HEK293 (cell line): ENCODE results near the gene PRIMA1.

Experiments used
- BCL11A ChIP-seq: fragments of 450-650 bp; formaldehyde crosslinking; IDR thresholded peaks from 2 replicates; pipeline ENCODE4 v1.5.1; 2016; ENCODE audit warnings: low read depth, missing biosample characterization, missing genetic modification characterization
- ZBTB7A ChIP-seq: fragments of 450-650 bp; formaldehyde crosslinking; IDR thresholded peaks from 2 replicates; pipeline ENCODE4 v1.5.1; 2016; ENCODE audit warnings: low read depth, missing biosample characterization, missing genetic modification characterization
- ZFP3 ChIP-seq: fragments of 450-650 bp; formaldehyde crosslinking; IDR thresholded peaks from 2 replicates; pipeline ENCODE4 v1.5.1; 2016; ENCODE audit warnings: low read depth, missing biosample characterization, missing genetic modification characterization
- ZNF132 ChIP-seq: fragments of 450-650 bp; formaldehyde crosslinking; IDR thresholded peaks from 2 replicates; pipeline ENCODE4 v1.5.1; 2017; ENCODE audit warnings: missing biosample characterization, missing genetic modification characterization, borderline replicate concordance
- ZNF274 ChIP-seq, 2 experiments: fragments of 200-500 bp in 1 of 2; fragments of 450-650 bp in 1 of 2; sonication (Bioruptor generic) in 1 of 2; formaldehyde crosslinking in 1 of 2; IDR thresholded peaks; 2 replicates each; pipeline versions ENCODE4 v1.5.1 to v1.6.1; 2014 to 2016; ENCODE audit warnings: borderline replicate concordance in 1 of 2, inconsistent platforms in 1 of 2, low read length in 1 of 2, missing biosample characterization in 1 of 2, missing genetic modification characterization in 1 of 2
- ZNF416 ChIP-seq: fragments of 450-650 bp; formaldehyde crosslinking; IDR thresholded peaks from 2 replicates; pipeline ENCODE4 v1.5.1; 2016; ENCODE audit warnings: missing biosample characterization, missing genetic modification characterization
- ZNF561 ChIP-seq: fragments of 450-650 bp; IDR thresholded peaks from 2 replicates; pipeline ENCODE4 v1.5.1; 2018; ENCODE audit warnings: missing biosample characterization, missing genetic modification characterization, borderline replicate concordance
- ZNF692 ChIP-seq: fragments of 450-650 bp; formaldehyde crosslinking; IDR thresholded peaks from 2 replicates; pipeline ENCODE4 v1.5.1; 2016; ENCODE audit warnings: missing biosample characterization, missing genetic modification characterization
- TF ChIP-seq, protein P1 (sequence below): fragments of 450-650 bp; formaldehyde crosslinking; IDR thresholded peaks from 2 replicates; pipeline ENCODE4 v1.5.1; 2016; ENCODE audit warnings: missing biosample characterization, missing genetic modification characterization
- TF ChIP-seq, protein P2 (sequence below): fragments of 450-650 bp; formaldehyde crosslinking; conservative IDR thresholded peaks from 2 replicates; pipeline ENCODE4 v1.5.1; 2016; ENCODE audit warnings: low read depth, missing biosample characterization, missing genetic modification characterization
- TF ChIP-seq, protein P3 (sequence below): fragments of 450-650 bp; formaldehyde crosslinking; IDR thresholded peaks from 2 replicates; pipeline ENCODE4 v1.5.1; 2016; ENCODE audit warnings: missing biosample characterization, missing genetic modification characterization, low read depth

DNA sequence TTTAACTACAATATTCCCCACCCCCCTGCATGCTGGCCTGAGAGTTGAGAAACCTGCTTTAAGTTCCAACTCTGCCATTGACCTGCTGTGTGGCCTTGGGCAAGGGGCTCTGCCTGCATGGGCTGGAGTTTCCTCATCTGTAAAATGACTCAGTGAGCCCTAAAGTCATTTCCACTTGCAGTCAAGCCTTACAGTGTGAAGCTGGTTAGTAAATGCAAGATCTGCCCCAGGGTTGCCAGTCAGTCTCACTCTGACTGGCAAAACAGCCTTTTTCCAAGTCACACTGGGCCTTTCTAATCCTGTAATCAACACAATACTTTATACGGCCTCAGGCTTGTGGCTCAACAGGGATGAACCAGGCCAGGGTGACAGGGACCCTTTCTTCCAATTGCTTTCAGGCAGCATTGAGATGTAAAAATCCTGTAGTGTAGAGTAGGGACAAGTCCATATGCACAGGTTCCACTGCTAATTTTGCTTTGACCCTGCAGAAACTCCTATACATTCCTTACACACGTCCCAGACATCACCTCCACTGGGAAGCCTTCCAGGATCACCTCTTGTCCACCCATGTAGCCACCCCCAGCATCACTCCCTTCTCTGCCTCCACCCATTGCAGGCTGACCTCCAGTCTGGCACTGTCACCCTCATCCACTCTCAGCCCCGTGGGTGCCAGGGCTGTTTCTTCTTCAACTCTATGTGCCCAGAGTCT is 42.6 kb upstream of the PRIMA1 start:
- TF ChIP-seq ZNF132 (tag by site-specific recombination) (no peak), BCL11A (no peak), ZFP3 (tag by site-specific recombination) (no peak), ZNF561 (tag by site-specific recombination) (no peak), ZNF416 (no peak), ZNF692 (no peak), ZBTB7A (no peak), ZNF274 (IDR thresholded peaks at IDR 0.05; ENCODE audit: low read length) (no peak), ZNF274 (tag by site-specific recombination; IDR thresholded peaks at IDR 0.05; ENCODE audit: borderline replicate concordance) (no peak)
- TF ChIP-seq, protein P1, sequence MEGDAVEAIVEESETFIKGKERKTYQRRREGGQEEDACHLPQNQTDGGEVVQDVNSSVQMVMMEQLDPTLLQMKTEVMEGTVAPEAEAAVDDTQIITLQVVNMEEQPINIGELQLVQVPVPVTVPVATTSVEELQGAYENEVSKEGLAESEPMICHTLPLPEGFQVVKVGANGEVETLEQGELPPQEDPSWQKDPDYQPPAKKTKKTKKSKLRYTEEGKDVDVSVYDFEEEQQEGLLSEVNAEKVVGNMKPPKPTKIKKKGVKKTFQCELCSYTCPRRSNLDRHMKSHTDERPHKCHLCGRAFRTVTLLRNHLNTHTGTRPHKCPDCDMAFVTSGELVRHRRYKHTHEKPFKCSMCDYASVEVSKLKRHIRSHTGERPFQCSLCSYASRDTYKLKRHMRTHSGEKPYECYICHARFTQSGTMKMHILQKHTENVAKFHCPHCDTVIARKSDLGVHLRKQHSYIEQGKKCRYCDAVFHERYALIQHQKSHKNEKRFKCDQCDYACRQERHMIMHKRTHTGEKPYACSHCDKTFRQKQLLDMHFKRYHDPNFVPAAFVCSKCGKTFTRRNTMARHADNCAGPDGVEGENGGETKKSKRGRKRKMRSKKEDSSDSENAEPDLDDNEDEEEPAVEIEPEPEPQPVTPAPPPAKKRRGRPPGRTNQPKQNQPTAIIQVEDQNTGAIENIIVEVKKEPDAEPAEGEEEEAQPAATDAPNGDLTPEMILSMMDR (tag by site-specific recombination), result no peak
- TF ChIP-seq, protein P2, sequence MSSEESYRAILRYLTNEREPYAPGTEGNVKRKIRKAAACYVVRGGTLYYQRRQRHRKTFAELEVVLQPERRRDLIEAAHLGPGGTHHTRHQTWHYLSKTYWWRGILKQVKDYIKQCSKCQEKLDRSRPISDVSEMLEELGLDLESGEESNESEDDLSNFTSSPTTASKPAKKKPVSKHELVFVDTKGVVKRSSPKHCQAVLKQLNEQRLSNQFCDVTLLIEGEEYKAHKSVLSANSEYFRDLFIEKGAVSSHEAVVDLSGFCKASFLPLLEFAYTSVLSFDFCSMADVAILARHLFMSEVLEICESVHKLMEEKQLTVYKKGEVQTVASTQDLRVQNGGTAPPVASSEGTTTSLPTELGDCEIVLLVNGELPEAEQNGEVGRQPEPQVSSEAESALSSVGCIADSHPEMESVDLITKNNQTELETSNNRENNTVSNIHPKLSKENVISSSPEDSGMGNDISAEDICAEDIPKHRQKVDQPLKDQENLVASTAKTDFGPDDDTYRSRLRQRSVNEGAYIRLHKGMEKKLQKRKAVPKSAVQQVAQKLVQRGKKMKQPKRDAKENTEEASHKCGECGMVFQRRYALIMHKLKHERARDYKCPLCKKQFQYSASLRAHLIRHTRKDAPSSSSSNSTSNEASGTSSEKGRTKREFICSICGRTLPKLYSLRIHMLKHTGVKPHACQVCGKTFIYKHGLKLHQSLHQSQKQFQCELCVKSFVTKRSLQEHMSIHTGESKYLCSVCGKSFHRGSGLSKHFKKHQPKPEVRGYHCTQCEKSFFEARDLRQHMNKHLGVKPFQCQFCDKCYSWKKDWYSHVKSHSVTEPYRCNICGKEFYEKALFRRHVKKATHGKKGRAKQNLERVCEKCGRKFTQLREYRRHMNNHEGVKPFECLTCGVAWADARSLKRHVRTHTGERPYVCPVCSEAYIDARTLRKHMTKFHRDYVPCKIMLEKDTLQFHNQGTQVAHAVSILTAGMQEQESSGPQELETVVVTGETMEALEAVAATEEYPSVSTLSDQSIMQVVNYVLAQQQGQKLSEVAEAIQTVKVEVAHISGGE (tag by site-specific recombination), result no peak
- TF ChIP-seq, protein P3, sequence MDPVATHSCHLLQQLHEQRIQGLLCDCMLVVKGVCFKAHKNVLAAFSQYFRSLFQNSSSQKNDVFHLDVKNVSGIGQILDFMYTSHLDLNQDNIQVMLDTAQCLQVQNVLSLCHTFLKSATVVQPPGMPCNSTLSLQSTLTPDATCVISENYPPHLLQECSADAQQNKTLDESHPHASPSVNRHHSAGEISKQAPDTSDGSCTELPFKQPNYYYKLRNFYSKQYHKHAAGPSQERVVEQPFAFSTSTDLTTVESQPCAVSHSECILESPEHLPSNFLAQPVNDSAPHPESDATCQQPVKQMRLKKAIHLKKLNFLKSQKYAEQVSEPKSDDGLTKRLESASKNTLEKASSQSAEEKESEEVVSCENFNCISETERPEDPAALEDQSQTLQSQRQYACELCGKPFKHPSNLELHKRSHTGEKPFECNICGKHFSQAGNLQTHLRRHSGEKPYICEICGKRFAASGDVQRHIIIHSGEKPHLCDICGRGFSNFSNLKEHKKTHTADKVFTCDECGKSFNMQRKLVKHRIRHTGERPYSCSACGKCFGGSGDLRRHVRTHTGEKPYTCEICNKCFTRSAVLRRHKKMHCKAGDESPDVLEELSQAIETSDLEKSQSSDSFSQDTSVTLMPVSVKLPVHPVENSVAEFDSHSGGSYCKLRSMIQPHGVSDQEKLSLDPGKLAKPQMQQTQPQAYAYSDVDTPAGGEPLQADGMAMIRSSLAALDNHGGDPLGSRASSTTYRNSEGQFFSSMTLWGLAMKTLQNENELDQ (tag by site-specific recombination), result no peak
